GM21367 (cell line): ENCODE measurements around the gene DYRK4.

Experiments used
- ATAC-seq: cut with Tn5 transposase; IDR thresholded peaks from one replicate; pipeline ENCODE4 v1.9.1; 2021; ENCODE audit not compliant: unreplicated experiment

The DYRK4 gene

DNA sequence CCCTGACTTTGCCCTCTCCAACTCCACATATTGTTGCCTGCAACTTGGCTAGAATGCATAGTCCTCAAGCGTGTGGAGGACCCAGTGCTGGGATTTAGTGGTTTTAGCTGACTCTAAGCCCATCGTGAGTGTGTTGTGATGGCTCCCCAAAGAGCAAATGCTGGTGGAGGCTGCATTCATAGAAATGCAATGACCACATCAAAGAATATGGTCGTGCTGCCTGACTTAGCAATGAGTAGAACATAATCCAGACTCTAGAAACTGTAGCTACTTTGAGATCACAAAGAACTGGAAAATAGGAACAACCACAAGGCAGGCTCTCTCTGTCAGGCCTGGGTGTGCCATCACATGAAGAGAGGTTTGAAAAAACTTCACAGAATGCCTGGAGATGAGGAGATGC, 1.3 kb downstream of the DYRK4 start:
- no peak for ATAC-seq

- ATAC-seq: peak; percentile 38
These were observed 2.8 kb downstream of the DYRK4 start for GRCh38 chr12:4564818-4565217.

DNA sequence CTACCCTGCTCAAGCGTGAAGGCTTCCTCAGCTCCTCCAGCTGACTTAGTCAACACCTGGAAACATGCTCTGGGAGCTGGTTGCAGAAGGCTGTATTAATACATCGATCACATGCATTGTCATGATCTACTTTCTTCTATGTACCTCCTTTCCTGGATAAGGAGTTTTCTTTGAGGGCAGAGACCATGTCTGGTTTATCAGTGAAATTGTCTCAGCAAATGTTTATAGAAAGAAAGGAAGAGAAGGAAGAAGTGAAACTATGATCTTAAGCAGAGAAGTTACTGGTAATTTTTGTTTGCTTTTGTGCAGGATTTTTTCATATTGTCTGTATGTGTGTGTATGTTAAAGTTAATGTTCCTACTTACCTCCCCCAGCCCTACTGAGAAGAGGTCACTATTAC, 4.5 kb downstream of the DYRK4 start:
- no peak for ATAC-seq

GRCh38 chr12:4567073-4567881, 5.3 kb downstream of the DYRK4 start:
- no peak for ATAC-seq

- no peak for ATAC-seq
These were observed 7.3 kb downstream of the DYRK4 start for GRCh38 chr12:4569261-4569660.

GRCh38 chr12:4572680-4573079, 10.7 kb downstream of the DYRK4 start:
- no peak for ATAC-seq

DNA sequence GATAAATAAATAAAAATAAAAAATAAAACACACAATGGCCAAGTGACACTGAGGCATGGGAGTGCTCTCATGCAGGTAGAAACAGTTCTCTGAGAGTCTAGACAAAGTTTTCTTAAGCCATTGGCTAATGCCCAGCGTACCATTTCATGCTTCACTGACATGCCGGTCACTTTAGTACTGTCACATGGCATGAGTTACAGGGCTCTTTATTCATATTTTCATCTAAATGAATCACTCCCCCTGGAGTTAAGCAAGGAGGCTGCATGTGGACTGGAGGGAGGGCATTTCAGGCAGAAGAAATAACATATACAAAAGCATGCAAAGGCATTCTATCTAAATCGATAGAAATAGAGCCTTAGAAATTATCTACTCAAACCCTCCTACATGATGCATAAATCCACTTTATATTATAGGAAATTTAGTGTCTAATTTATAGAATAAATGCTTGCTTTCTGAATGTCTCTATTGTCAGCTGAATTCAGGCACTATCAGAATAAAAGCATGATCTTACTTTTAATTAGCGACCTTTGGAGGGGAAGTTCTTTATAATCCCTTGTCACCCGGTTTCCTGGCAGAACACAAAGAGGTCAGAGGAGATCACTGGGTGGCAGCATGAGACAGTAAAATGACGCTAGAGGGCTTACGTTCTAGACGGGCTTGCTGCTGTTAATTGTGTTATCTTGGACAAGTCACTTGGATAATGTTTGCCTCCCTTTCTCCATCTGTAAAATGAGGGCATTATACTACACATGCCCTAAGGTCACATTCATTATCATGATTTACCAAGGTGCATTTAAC, 17.5 kb downstream of the DYRK4 start:
- no peak for ATAC-seq

- no peak for ATAC-seq
These were observed 18.3 kb downstream of the DYRK4 start for GRCh38 chr12:4580281-4580688.

- no peak for ATAC-seq
These were observed 22.3 kb downstream of the DYRK4 start for GRCh38 chr12:4584281-4584680.

DNA sequence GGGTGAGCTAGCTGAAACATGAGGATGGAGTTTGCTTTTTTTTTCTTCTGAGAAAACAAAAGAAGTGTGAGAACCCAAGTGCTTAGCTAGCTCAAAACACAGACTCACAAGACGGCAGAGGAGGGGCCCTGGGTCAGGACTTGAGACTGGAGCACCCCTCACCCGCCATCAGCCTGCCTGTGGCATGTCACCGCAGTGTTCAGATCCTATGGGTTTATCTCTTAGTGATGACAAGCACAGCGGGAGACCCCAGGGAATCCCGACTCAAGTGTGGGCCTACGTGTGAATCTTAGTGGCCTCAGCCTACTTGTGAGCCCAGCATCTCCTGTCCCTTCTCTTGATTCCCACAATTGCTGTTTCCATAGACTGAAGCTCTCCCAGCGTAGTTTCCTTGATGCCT, 22.9 kb downstream of the DYRK4 start:
- no peak for ATAC-seq

DNA sequence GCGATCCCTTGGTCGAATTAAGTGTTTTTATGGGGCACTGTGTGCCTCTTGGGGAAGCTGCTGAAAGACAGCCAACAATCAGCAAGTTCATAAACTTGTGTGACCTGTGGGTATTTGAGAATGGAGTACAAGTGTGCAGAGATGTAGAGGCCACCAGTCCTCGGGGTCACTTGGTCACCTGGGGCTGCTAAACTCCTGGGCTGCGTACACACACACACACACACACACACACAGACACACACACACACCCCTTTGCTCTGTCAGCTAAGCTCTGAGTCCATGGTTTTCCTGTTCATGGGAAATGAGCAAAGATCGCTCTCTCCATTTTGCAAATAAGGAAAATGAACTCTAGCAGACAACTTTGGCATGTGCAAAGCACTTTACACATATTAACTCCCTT, 24.5 kb downstream of the DYRK4 start:
- no peak for ATAC-seq

DNA sequence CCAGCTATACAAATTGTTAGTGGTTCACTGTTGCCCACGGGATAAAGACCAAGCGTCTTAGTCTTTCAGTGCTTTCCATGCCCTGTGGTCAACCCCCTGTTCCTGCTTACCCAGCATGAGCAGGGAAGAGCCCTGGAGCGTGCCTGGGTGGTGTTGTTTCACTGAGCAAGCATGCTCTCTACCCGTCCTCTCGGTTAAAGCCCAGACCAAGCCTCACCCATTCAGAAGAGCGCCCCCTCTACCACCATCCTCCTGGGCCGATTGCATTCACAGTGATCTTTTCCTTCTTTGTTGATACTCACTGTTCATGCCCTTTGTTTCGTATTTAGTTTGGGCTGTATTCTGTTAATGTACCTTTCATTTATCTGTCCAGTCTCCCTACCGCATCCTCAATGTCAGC, 25.1 kb downstream of the DYRK4 start:
- ATAC-seq: no peak

GRCh38 chr12:4588916-4589315, 26.9 kb downstream of the DYRK4 start:
- ATAC-seq: no peak

GRCh38 chr12:4589941-4590340, 27.9 kb downstream of the DYRK4 start:
- ATAC-seq: no peak

DNA sequence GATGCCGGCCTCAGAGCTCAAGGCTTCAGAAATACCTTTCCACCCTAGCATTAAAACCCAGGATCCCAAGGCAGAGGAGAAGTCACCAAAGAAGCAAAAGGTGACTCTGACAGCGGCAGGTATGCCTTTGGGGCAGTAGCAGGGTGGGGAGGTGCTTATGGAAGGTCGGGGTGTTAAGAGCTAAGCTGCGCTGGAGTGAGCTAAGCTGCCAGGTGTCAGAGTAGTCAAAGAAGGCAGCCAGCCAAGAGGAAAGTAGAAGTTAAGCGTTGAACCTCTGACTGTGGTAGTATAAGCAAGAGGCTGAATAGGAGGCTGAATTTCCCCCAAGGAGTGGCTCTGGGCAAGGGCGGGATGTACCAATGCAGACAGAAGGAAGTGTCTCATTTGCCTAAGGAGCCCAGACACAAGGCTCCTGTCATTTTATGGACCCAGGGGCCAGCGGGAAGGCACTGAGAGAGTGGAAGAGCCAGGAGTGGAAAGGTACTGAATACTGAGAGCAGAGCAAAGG, 29.2 kb downstream of the DYRK4 start:
- ATAC-seq: no peak

GRCh38 chr12:4595881-4596280, 33.9 kb downstream of the DYRK4 start:
- no peak for ATAC-seq

DNA sequence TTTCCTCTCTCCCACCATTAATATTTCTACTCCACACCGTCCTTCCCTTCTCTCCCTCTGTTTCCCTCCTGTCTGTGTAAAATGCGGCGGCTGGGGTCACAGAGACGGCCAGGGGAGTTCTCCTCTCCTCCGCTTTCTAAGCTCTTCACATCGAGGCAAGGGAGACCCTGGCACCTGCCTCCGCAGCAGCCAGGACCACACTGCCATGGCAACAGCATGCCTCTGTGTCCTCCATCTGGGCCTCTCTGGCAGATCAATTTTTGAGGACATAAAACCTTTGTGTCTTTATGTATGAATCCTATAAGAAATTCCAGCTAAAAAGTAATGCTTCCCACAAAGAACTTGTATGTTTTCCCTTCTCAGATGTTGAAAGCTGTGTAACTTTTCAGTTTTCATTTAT, 41.4 kb downstream of the DYRK4 start:
- ATAC-seq: no peak

DNA sequence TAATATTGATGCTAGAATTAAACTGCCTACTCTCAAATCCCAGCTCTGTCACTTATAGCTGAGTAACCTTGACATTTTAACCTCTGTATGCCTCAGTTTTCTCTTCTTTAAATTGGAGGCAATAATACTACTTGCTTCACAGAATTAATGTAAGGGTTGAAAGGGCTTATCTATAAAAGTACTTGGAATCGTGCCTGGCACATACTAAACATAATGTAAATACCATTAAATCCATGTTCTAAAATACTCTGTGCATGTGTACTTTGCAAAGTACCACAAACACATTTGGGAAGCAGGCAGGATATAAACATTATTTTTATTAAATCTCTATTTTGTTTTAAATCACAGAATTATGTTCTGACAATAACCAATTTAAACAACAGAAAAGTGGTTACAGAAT, 41.9 kb downstream of the DYRK4 start:
- no peak for ATAC-seq

GRCh38 chr12:4604684-4605193, 42.7 kb downstream of the DYRK4 start:
- peak; percentile 91 for ATAC-seq

GRCh38 chr12:4607056-4607455, 45.0 kb downstream of the DYRK4 start:
- no peak for ATAC-seq

DNA sequence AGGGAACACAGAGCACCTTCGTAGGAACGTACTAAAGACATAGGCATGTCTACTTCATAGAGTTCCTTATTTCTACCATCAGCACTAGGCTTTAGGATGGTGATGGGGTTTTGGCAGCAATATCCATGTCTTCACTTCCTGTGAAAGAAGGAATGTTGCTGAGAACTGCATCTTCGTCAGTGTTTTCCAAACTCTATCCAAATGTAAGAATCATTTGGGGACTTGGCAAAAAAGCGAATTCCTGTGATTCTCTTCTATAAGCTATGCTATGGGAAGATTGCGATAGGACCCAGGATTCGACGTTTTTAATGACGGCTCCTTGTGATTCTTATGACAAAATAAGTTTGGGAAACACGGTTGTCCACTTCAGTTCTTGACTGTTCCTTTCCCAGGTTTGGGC, 47.1 kb downstream of the DYRK4 start:
- no peak for ATAC-seq

DNA sequence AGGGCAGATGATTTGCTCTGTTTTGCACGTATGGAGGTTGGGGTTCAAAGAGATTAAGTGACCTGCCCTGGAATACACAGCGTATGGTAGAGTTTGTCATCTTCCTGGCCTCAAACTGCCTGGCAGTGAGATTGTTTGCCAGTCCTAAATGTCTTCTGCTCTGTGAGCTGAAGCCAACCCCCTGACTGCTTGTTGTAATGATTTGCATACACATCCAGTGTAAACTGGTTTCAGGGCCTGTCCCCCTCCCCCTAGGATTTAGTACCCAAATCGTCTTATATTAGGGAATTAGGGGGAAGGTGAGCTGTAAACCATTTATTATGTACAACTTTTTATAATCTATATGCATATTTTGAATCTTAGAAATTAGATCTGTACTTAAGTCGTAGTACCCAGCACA, 48.5 kb downstream of the DYRK4 start:
- ATAC-seq: no peak
